Astrocyte of the spinal cord (primary cell): Measurements from ENCODE around the gene BAZ2B.
A peak's percentile ranks its signal among the peaks of the same experiment; 100 is the strongest.

Experiments used
- DNase-seq: peaks from one replicate; pipeline ENCODE4 v3.0.0; 2011; ENCODE audit warnings: low read depth, low spot score
- H3K4me3 ChIP-seq: 2 replicates; pipeline ENCODE4 v1.5.1; 2011; ENCODE audit warnings: low read depth, mild to moderate bottlenecking, low read length, moderate library complexity
- CTCF ChIP-seq: IDR thresholded peaks from 2 replicates; pipeline ENCODE4 v1.5.1; 2012; ENCODE audit warnings: low read depth, mild to moderate bottlenecking, low read length, inconsistent platforms
- in situ Hi-C: cut with HindIII; loops from 2 replicates; pipeline ENCODE4 v1.10.0; 2017; ENCODE audit warnings: low sequenced_read_pairs

Gene BAZ2B

GRCh38 chr2:159600752-159601151 is 15.6 kb downstream of the BAZ2B start:
- in situ Hi-C loops, result no loop called here
- DNase-seq, result peak; percentile 46
- no peak for TF ChIP-seq CTCF
- H3K4me3 ChIP-seq, result no peak overlapping the region

- H3K4me3 ChIP-seq, result no peak overlapping the region
- TF ChIP-seq CTCF, result no peak
- in situ Hi-C loops, result no loop called here
- peak; percentile 18 for DNase-seq
Observed at GRCh38 chr2:159595410-159596046, 20.8 kb downstream of the BAZ2B start.

GRCh38 chr2:159592441-159592840 is 23.9 kb downstream of the BAZ2B start:
- DNase-seq, result no peak
- in situ Hi-C loops, result no loop called here

GRCh38 chr2:159591221-159591620 is 25.1 kb downstream of the BAZ2B start:
- no peak for TF ChIP-seq CTCF
- DNase-seq, result no peak
- in situ Hi-C loops, result no loop called here
- H3K4me3 ChIP-seq, result no peak overlapping the region

More at GRCh38 chr2:159592441-159592840, 23.9 kb downstream of the BAZ2B start:
- H3K4me3 ChIP-seq, result no peak overlapping the region
- TF ChIP-seq CTCF, result no peak

- no peak for TF ChIP-seq CTCF
- H3K4me3 ChIP-seq, result no peak overlapping the region
- in situ Hi-C loops, result no loop called here
- no peak for DNase-seq
Observed at GRCh38 chr2:159589286-159589685, 27.1 kb downstream of the BAZ2B start.

- H3K4me3 ChIP-seq, result no peak overlapping the region
- no peak for DNase-seq
- in situ Hi-C loops, result no loop called here
- no peak for TF ChIP-seq CTCF
Observed at GRCh38 chr2:159586034-159586433, 30.3 kb downstream of the BAZ2B start.
